ENCODE data around the gene MIEF1.
"Not testable (repeated sequence)": the region's sequence is repeated elsewhere in the genome, so short reads cannot be mapped to it uniquely, and the experiment has no call there.

MIEF1 gene

DNA sequence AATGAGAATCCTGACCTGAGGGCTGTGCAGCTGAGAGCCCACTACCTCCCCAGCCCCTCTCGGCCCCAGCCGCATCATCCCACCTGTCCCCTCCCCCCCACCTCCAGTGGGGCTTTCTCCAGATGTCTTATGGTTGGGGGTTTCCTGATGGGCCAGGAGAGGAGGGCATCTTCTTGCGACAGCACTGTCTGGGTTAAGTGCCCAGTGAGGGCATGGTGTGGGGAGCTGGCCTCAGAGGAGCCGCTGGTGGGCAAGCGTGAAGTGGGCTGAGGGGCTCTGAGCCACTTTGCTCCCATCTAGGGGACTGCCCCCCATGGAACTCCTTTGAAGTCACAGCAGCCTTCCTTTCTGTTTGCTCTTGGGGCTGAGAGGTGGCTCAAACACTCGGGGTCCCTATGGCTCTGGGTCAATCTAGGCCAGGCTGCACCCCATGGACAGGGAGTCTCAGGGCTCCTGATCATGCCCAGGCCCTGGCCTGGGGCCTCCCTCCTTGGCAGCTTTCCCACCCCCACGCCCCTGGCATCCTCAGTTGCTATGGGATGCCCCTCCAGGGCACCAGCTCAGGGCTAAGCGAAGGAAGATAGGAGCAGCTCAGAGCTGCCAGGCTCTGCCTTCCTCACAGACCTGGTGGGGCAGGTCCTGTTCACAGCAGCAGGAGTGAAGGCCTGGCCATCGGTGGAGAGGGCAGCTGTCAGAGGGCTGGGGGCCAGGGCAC is 11.0 kb upstream of the MIEF1 start:
- no peak for FAIRE-seq

DNA sequence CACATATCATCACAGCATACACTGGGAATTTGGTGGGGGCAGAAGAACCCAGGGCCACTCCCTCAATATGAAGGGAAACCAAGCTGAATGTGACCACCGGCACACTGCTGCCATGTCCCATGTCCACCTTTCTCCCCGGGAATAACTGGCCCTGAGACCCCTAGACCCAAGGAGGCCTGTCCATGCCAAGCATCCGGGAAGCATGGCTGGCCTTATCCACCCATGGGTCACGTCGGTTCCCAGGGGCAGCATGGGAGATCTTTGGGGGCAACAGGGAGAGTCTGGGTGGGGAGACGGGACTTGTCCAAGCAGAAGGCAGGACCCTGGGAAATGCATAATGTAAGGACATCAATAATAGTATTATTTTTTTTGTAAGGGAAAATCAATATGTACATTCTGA is 10.4 kb upstream of the MIEF1 start:
- FAIRE-seq, result no peak

DNA sequence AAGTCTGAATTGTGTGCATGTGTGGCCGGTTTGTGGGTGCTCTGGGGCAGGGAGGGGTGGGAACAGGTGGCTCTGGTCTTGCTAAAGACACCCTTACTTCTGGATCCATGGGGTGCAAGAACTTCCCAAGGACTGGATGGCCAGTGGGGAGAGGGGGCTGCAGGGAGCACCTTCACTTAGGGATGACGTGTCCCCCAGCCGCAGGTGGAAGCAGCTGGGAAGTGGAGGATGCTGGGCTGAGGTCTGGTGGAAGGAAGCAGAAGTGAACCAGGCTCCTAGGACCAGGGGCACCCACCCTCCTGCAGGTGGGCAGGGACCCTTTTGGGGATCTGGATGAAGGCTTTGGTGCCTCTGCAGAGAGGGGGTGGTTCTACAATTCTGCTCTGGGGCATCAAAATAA is 9.9 kb upstream of the MIEF1 start:
- no peak for FAIRE-seq

DNA sequence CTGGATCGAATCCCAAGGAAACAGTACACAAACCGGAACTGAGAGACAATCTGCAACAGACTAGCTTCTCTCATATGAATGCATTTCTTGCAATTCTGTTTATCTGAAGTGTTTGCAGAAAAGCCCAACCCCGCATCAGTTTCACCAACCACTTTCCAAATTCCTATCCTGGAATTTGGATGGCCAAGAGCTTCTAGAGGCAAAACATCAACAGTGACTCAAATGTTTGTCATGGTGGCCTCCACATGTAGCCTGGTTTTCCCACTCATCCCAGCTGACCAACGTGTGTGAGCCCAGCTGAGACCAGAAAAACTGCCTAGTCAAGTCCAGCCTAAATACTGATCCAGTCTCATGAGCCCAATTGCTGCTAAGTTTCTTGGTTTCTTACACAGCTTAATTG is 8.3 kb upstream of the MIEF1 start:
- FAIRE-seq, result no peak

DNA sequence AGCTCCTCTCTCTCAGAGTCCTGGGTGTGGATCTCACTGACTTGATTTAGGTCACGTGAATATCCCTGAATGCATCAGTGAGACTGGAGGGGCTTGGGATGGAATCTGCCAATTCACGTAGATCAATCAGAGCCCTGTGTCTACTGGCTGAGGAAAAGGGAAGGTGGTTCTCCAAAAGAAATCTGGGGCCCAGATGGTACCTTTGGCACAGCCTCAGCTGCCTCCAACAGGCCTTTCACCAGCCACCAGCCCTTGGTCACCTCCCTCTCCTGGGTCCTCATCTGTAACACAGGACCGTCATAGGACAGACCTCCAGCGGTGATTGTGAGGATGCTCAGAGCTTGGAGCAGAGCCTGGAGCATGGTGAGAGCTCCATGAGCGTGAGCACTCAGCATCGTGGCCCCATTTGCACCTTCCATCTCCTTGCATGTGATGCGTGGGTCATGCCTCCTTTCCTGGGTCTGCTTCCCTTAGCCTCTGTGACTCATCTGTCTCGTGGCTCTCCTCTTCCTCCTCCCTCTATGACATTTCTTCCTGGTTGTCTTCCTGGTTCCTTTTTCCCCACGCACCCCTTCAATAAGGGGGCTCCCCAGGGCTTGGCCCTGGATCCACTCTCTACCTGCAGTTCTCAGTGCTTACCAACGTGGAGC is 7.5 kb upstream of the MIEF1 start:
- no peak for FAIRE-seq

DNA sequence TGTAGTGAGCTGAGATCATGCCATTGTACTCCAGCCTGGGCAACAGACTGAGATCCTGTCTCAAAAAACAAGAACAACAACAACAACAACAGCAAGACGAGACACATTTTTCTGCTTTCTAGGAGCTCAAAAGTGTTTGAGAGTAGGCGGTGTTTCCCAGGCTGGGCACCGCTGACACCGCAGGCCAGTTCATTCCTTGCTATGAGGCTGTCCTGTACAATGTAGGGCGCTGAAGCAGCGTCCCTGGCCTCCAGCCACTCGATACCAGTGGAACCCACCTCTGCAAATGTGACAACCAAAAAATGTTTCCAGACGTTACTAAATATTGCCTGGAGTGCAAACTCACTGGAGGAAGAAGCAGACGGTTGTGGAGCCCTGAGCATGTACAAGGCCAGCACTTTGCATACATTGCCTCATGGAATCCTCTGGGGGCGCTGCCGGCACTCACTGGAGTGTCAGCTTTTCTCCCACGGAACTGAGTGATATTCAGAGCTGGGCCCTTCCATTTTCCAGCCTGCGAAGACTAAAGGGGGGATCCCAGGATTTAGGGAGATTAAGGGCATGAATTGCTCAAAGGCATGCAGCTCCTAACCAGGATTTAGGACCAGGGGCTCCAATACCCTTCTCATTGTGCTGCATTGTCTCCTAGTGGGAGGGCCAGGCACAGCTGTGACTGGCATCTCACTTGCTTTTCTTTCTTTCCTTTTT is 5.8 kb upstream of the MIEF1 start:
- FAIRE-seq, result no peak

DNA sequence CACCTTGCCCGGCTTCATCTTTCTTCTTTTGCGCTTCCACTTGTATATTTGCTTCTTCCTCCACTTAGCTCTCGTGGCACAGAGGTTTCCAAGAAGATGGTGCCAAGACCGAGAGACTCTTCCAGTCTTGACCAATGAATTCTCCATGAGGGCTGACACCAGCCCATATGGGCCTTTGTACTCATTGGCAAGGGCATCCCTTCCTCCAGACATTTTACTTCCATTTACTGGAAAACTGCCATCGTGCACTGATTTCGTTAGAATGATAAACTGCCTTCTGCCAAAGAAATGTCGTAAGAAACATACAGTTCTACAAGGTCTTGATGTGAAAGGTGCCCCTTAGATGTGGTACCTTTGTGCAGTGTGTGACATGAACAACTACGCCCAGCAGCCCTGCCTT is 4.7 kb upstream of the MIEF1 start:
- no peak for FAIRE-seq

DNA sequence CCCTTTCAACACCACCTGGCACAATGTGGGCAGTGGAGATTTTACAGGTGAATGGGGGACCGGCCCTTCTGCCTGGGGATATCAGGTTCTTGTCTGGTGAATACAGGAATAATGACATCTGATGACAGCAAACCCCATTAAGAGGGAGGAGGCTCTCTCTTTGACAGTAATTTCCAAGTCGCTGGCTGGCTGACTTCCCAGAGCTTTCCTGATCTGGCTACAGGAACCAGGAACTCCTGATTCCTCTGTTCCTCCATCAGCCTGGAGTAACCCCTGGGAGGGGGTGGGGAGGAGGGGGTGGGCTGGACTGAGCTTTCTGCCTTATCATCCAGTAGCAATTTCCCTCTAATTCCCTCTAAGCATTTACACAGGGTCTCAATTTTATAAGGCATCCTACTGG is 3.7 kb upstream of the MIEF1 start:
- no peak for FAIRE-seq

DNA sequence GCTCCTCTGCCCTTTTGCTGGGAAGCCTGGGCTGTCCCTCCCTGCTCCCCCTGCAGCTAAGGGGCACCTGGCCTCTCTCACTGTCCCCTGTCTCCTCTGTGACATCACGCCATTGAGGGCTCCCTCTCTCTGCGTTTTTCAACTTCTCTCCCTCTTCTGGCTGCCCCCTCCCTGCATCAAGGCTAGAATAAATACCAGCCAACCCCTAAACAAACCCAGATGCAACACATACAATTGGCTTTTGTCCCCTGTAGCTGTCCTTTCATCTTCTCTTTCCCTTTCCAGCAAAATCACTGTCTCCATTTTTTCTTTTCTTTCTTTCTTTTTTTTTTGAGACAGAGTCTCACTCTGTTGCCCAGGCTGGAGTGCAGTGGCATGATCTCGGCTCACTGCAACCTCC is 3.3 kb upstream of the MIEF1 start:
- FAIRE-seq, result no peak

DNA sequence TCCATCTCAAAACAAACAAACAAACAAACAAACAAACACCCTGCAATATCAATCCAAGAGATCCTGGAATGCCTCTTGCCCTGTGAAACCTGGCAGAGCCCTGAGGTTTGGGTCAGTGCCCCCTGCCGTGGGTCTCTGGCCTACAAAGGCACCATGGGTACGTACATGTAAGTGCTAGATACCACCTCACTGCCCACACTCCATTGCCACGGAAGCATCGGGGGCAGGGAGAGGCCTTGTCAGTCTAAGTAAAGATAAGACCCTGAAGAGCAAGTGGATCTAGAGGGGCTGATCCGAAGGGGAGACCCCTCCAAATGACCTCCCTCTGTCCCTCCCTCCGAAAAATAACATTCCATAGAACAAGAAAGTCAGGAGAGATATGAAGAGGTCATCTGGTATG is 2.0 kb upstream of the MIEF1 start:
- FAIRE-seq, result no peak

DNA sequence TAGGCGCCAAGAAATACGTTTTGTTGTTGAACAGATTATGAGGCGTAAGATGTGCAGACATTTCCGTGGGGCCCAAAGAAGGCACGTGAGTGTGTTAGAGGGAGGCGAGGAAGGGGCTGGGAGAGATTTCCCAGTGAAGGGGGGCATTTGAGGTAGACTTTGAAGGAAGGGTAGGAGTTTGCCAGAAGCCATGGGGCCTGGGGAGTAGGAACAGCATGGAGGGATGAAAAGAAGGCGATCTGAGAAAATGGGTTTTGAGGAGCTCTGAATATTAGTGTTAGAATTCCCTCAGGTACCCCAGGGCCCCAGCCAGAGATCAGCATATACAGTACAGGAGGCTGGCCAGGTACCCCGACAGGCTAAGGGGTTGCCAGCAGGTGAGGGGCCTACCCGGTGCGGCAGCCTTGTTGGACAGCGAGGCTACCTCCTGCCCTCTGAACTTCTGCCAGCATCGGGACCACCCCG is 414 bp upstream of the MIEF1 start:
- FAIRE-seq, result no peak

DNA sequence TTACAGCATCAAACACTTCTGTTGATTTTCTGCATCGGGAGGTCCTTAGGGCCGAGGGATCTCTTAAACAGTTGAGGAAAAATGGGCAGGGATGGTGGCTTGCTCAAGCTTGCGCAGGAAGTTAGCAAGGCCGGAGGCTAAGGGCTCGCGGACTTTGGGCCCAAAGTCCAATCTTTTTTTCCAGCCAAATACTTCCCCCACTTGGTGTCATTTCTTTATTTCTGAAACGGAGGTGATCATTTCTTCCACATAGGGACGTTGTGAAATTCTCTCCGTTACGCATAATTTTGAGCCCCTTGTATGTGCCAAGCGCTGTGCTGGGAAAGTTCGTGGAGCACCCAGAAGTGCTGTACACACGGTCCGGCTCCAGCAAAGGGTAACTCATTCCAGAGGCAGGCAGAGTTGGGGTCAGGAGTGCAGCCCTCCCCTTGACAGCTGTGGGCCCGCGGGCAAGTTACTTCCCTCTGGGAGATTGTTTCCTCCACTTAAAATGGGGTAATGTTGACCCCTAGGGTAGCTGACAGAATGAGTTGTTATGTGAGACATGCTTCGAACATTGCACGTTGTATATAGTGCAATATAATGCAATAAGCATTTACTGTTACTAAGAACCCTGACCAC is 809 bp downstream of the MIEF1 start:
- FAIRE-seq, result no peak

DNA sequence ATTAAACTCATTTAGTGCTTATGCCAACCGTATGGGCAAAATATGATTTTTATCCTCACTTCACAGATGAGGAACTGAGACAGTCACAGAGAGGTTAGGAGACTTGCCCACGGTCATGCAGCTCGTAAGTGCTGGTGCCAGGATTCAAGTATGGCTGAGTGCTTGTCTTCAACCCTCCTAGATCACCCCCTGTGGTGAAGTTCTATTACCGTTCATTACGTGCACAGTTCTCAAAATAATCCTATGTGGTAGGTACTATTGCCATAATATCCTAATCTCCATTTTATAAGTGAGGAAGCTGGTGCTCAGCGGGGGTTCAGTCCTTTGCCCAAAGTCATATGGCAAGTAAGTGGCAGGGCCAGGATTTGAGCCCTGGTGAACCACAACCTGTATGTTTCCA is 1.5 kb downstream of the MIEF1 start:
- no peak for FAIRE-seq

DNA sequence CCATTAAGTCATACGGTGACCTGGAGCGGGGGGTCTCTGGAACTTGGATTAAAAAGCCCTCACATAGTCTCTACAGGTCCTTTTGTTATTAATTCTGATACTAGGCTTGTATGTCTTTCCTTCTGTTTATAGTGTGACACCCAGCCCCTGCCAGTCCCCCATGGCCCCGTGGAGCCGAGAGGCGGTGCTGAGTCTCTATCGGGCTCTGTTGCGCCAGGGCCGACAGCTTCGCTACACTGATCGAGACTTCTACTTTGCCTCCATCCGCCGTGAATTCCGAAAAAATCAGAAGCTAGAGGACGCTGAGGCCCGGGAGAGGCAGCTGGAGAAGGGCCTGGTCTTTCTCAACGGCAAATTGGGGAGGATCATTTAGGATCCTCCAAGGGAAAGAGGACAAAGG is 2.0 kb downstream of the MIEF1 start:
- no peak for FAIRE-seq

DNA sequence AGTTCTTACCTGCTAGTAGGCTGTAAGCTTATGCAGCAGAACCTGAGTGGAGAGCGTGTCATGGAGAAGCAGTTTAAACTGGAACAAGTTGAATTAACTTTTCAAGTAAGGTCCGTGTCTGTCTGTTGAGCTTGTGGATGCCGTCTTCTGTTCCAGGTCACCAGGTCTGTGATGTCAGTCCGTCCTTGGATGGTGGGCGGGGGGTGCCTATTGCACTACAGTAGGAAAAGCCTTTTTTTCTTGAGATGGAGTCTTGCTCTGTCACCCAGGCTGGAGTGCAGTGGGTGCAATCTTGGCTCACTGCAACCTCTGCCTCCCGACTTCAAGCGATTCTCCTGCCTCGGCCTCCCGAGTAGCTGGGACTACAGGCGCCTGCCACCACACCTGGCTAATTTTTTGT is 4.9 kb downstream of the MIEF1 start:
- not testable (repeated sequence) for FAIRE-seq

DNA sequence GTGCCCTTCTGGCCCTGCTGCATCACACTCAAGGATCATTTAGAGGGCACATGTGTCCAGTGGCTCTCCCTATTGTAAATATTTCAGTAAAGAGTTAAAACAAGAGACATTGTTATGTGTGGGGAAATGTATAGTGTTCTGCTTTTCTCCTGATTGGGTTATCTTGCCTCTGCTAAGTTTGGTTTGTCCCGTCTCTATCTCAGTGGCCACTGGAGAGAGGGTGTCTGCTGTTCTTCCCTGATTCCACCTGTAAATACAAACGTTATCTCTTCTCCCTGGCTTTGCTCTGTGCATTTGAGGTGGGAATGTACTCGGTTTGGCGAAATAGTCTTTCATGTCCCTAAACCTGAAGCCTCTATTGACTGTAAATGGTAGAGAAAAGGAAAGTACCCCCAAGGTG is 6.3 kb downstream of the MIEF1 start:
- no peak for FAIRE-seq

DNA sequence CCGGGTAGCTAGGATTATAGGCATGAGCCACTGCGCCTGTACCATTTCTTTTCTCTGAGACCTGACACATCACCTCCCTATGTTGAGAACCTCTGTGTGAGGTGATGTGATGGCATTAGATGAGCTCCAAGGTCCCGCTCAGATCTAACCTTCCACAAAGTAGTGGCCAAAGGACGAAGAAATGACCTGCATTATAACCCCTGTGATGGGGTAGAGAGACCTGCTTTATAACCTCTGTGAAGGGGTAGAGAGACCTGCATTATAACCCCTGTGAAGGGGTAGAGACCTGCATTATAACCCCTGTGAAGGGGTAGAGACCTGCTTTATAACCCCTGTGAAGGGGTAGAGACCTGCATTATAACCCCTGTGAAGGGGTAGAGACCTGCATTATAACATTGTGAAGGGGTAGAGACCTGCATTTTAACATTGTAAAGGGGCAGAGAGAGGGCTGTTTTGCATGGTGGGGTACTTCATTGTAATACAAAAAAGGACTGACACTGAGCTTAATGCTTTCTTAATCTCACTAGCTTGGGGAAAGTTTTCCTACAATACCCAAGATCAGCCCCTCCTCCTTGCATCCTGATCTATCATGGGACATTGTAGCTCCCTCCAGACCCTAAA is 8.5 kb downstream of the MIEF1 start:
- no peak for FAIRE-seq

DNA sequence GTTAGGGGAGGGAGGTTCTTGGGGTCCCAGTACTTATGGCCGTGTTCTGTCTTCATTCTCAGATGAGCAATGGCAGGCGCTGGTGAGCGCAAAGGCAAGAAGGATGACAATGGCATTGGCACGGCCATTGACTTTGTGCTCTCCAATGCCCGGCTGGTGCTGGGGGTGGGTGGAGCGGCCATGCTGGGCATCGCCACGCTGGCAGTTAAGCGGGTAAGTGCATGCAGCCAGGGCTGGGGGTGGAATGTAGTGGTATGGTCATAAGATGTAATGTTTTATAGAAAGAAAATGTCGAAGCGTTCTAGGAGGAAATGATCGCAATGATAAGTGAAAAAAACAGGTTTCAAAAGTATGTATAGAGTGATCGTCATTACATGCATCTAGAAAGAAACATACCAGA is 9.1 kb downstream of the MIEF1 start:
- FAIRE-seq, result no peak

DNA sequence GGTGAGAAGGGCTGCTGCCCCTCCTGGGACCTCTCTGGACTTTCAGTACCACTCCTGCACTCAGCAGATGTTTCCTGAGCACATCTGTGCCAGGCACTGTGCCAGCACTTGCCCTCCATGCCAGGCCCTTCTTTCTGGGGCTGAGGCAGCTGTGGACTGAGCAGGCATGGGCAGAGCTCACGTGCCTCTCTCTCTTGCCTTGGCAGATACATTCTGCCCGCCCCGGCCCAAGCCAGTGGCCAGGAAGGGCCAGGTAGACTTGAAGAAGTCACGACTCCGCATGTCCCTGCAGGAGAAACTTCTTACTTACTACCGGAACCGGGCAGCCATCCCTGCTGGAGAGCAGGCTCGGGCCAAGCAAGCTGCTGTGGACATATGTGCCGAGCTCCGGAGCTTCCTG is 9.9 kb downstream of the MIEF1 start:
- FAIRE-seq, result no peak

DNA sequence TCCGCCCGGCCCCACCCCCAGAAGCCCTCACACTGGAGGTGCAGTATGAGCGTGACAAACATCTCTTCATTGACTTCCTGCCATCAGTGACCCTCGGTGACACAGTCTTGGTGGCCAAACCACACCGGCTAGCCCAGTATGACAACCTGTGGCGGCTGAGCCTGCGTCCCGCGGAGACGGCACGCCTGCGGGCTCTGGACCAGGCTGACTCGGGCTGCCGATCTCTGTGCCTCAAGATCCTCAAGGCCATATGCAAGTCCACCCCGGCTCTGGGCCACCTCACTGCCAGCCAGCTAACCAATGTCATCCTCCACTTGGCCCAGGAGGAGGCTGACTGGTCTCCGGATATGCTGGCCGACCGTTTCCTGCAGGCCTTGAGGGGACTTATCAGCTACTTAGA is 11.7 kb downstream of the MIEF1 start:
- FAIRE-seq, result no peak

DNA sequence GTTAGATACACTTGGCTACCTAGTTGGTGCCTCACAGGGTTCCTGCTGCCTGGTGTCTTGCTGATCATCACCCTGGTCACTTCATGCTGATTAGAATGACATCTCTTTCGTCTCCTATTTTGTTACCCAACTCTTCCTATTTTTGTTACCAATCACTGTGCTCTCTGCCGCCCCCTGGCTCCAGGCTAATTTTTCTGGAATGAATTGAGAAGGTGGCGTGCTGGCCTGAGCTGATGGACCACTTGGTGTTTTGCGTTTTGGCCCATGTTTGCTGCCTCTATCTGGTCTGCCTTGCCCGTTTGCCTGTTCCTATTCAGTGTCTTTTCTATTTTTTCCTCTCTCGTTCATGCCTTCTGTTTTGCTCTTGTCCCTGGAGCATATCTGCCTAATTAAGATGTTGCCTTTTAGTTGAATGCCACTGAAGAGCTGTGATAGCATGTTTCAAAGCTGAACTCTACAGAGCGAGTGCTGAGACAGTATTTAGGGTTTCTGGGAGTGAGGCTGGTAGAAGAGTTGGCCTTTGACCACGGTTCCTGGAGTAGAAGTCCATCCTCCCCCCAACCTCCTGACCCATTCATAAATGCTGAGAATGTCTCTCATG is 12.4 kb downstream of the MIEF1 start:
- FAIRE-seq, result no peak

DNA sequence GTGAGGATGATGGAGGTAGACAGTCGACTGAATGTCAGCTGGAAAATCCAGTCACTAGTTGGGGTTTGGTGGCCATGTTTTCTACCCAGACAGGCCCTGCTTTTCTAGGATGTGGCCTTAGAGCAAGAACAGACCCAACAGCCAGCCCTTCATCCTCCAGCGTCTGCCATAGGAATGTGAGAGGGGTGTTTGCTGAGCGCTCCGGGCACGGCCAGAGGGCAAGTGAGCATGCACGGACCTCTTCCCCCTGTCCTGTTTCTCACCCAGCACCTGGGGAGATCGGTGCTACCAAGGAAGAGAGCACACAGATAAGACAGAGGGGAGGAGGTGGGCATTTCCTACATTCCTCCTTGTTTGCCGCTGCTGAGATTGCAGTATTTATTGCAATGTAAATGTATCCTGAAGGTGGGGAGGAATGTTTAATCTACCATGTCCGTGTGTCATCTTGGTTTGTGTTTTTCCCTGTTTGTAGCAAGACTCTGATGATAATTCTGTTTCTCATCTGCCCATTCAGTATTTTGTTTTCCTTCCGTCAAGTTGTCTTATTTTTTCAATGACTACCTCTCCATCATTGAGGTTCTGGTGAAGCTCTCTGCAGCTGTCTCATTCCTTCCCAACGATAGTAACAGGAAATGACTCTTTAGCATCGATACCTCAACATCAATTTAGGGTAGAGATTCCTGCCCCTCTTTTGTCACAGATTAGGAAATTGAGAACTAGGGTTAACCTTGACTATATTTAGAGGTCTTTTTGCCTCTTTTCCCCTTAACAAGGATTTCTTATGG is 13.4 kb downstream of the MIEF1 start:
- no peak for FAIRE-seq
